B cell (primary cell): ENCODE measurements around the gene MMP11. TPM values are rescaled to one million over a fixed set of nuclear protein-coding genes. Genes with fewer than 3 reads are reported as not detected.

Experiments used
- ATAC-seq: fragments of 200-7000 bp; cut with Tn5 transposase; one replicate; pipeline ENCODE4 v1.10.0; 2021; ENCODE audit warnings: low read depth, mild to moderate bottlenecking, moderate number of reproducible peaks, moderate library complexity
- CTCF ChIA-PET: fragments of 350-600 bp; sonication (Branson Sonifier 250); formaldehyde crosslinking; loops from one replicate; lab custom pipeline; 2021; ENCODE audit warnings: antibody characterized with exemption, inconsistent platforms; lab: Charles Lee
- POLR2A ChIA-PET: fragments of 350-600 bp; sonication (Branson Sonifier 250); formaldehyde crosslinking; loops from one replicate; lab custom pipeline; 2021; ENCODE audit warnings: antibody characterized with exemption; lab: Charles Lee
- DNase-seq: peaks from one replicate; pipeline ENCODE4 v3.0.0; 2013
- H2AFZ ChIP-seq: 2 replicates; pipeline ENCODE4 v1.6.1; 2012; ENCODE audit warnings: mild to moderate bottlenecking, low read depth, low read length; ENCODE audit not compliant: insufficient read depth, poor library complexity, severe bottlenecking
- H3K27ac ChIP-seq, 2 donors: 1 replicate in 1 of 2; 2 replicates in 1 of 2; pipeline ENCODE4 v1.5.1; 2012 to 2013; ENCODE audit warnings: low read length in 2 of 2, mild to moderate bottlenecking in 2 of 2, moderate library complexity in 1 of 2
- H3K27me3 ChIP-seq, 4 experiments: fragments of 200-600 bp in 1 of 4; sonication (generic) in 1 of 4; replicated peaks in 1 of 4; 1 replicate in 2 of 4; 2 replicates in 2 of 4; pipeline versions ENCODE4 v1.6.1 to v1.7.0; 2013 to 2016; ENCODE audit warnings: low read length in 3 of 4, mild to moderate bottlenecking in 2 of 4, mixed read lengths in 1 of 4, moderate library complexity in 1 of 4; ENCODE audit not compliant: insufficient read depth in 4 of 4, control insufficient read depth in 3 of 4; ENCODE audit errors: control extremely low read depth in 1 of 4
- H3K36me3 ChIP-seq, 2 experiments: replicated peaks in 1 of 2; 1 replicate in 1 of 2; 2 replicates in 1 of 2; pipeline versions ENCODE4 v1.6.1 to v1.7.1; 2013; ENCODE audit warnings: low read length in 1 of 2; ENCODE audit not compliant: insufficient read depth in 2 of 2, control insufficient read depth in 1 of 2; ENCODE audit errors: control extremely low read depth in 1 of 2, extremely low read depth in 1 of 2
- H3K4me1 ChIP-seq, 2 donors: fragments of 200-600 bp in 1 of 2; sonication (generic) in 1 of 2; 1 replicate in 1 of 2; 2 replicates in 1 of 2; pipeline versions ENCODE4 v1.5.1 to v1.6.1; 2013 to 2017; ENCODE audit warnings: low read length in 2 of 2; ENCODE audit not compliant: control insufficient read depth in 2 of 2, insufficient read depth in 2 of 2
- H3K4me2 ChIP-seq: replicated peaks from 2 replicates; pipeline ENCODE3; 2012; ENCODE audit warnings: mild to moderate bottlenecking, low read depth, low read length; ENCODE audit not compliant: poor library complexity, severe bottlenecking
- H3K4me3 ChIP-seq, 5 experiments: fragments of 200-600 bp in 1 of 5; sonication (generic) in 1 of 5; 1 replicate in 3 of 5; 2 replicates in 2 of 5; pipeline versions ENCODE4 v1.5.1 to v1.7.0; 2011 to 2016; ENCODE audit warnings: low read length in 4 of 5, mild to moderate bottlenecking in 4 of 5, low read depth in 2 of 5, control low read depth in 1 of 5, moderate library complexity in 1 of 5; ENCODE audit not compliant: insufficient read depth in 1 of 5; ENCODE audit errors: control extremely low read depth in 1 of 5, extremely low read depth in 1 of 5
- H3K79me2 ChIP-seq: fragments of 200-600 bp; sonication (generic); one replicate; pipeline ENCODE4 v1.6.0; 2016; ENCODE audit warnings: low read length; ENCODE audit not compliant: control insufficient read depth, insufficient read depth
- H3K9ac ChIP-seq: fragments of 200-600 bp; sonication (generic); 2 replicates; pipeline ENCODE4 v1.6.1; 2017; ENCODE audit warnings: mild to moderate bottlenecking, low read length, moderate library complexity
- H3K9me3 ChIP-seq, 3 donors: one replicate each; pipeline versions ENCODE4 v1.6.1 to v1.7.1; 2013; ENCODE audit warnings: low read length in 2 of 3; ENCODE audit not compliant: control insufficient read depth in 2 of 3, insufficient read depth in 1 of 3; ENCODE audit errors: control extremely low read depth in 1 of 3
- H4K20me1 ChIP-seq: 2 replicates; pipeline ENCODE4 v1.6.0; 2012; ENCODE audit warnings: mild to moderate bottlenecking, low read length; ENCODE audit not compliant: insufficient read depth, control insufficient read depth, poor library complexity, severe bottlenecking
- H3K27ac Mint-ChIP-seq: one replicate; pipeline ENCODE4 v1.8.0; 2021; ENCODE audit warnings: mixed read lengths
- H3K27me3 Mint-ChIP-seq: one replicate; pipeline ENCODE4 v1.8.0; 2021; ENCODE audit warnings: mixed read lengths
- H3K4me1 Mint-ChIP-seq: one replicate; pipeline ENCODE4 v1.8.0; 2021; ENCODE audit warnings: mixed read lengths
- H3K4me3 Mint-ChIP-seq: one replicate; pipeline ENCODE4 v1.8.0; 2021; ENCODE audit warnings: mixed read lengths
- H3K9me3 Mint-ChIP-seq: one replicate; pipeline ENCODE4 v1.8.0; 2022; ENCODE audit warnings: mixed read lengths; ENCODE audit not compliant: insufficient read depth
- CTCF ChIP-seq: fragments of 200-600 bp; IDR thresholded peaks from one replicate; pipeline ENCODE4 v1.8.0; 2022; ENCODE audit warnings: antibody characterized with exemption, mild to moderate bottlenecking
- EZH2 ChIP-seq: IDR thresholded peaks from 2 replicates; pipeline ENCODE4 v1.6.1; 2012; ENCODE audit warnings: borderline replicate concordance, low read depth, mild to moderate bottlenecking, moderate library complexity, low read length; ENCODE audit not compliant: insufficient read depth, poor library complexity, severe bottlenecking
- WGBS: methylation state at CpG from one replicate; pipeline ENCODE4 v1.1.5; 2013; ENCODE audit warnings: missing lambda C conversion rate; ENCODE audit not compliant: insufficient coverage; 5-methylcytosine and 5-hydroxymethylcytosine counted together
- intact Hi-C: fragments of 100-400 bp; cut with micrococcal nuclease; formaldehyde crosslinking; loops from one replicate; pipeline ENCODE4 v1.10.0; 2022
- polyA plus RNA-seq: library from polyadenylated mRNA; depleted of rRNA; stranded (reverse); fragments of >200 nt; gene quantifications from 2 replicates; pipeline ENCODE4 v1.2.3, GENCODE V29; 2012
- total RNA-seq, 2 donors: library from RNA; stranded (reverse); fragments of 120-200 nt in 1 of 2; gene quantifications; 1 replicate in 1 of 2; 2 replicates in 1 of 2; pipeline versions ENCODE4 v1.2.3 to v1.2.4, GENCODE V29; 2013 to 2022

The MMP11 gene
- total and polyA plus RNA-seq, 2 donors (not counting 1 experiment from before 2014, with no cell fraction given), result 11.6 to 19.0 TPM

- Mint-ChIP-seq H3K27ac (peak within 1 kb of the TSS; percentile 90), H3K4me1 (peaks cover 66% of the 10 kb centered on the region), H3K9me3 (no peaks in the 10 kb centered on the region), H3K27me3 (no peaks in the 10 kb centered on the region), H3K4me3 (peak within 1 kb of the TSS; percentile 89)
- peak; percentile 65 for ATAC-seq
- Histone ChIP-seq H4K20me1 (peaks cover 14% of the 10 kb centered on the region), H3K79me2 (peaks cover 29% of the 10 kb centered on the region), H3K9me3 (no peaks in the 10 kb centered on the region), H3K27ac (peak within 1 kb of the TSS; percentile 80 to 89), H3K36me3 (no peaks in the 10 kb centered on the region), H2AFZ (peak within 1 kb of the TSS; percentile 84), H3K4me3 (peak within 1 kb of the TSS; percentile 46 to 87 (median 81)), H3K9ac (peak within 1 kb of the TSS; percentile 74), H3K27me3 (no peaks in the 10 kb centered on the region), H3K4me2 (peak within 1 kb of the TSS; percentile 98), H3K4me1 (peaks cover 61 to 89% of the 10 kb centered on the region in 2 donors)
- intact Hi-C loops, result loop anchor here (1.0 to 5.0 kb wide), 5 partner anchors 16 to 226 kb away; partner anchors contain the start of gene DERL3
- ChIA-PET POLR2A (interaction anchor here (1.0 to 14.3 kb wide), 5 partner anchors 8 to 90 kb away, joined by 4 to 174 read pairs (median 7); partner anchors contain the start of genes SLC2A11, VPREB3 and ZNF70), CTCF (interaction anchor here (0.9 to 12.8 kb wide), 7 partner anchors 14 to 140 kb away, joined by 3 to 188 read pairs (median 8); partner anchors contain the start of genes SLC2A11, VPREB3 and ZNF70)
- TF ChIP-seq CTCF, result peak; percentile 73
- no peak for TF ChIP-seq EZH2
- peak; percentile 85 for DNase-seq
- 1% methylated on average over 59 of the region's 63 CpGs for WGBS
Measured at GRCh38 chr22:23767673-23768548, 4.7 kb upstream of the MMP11 start, which contains the start of gene CHCHD10. Gene CHCHD10, minus strand, starts transcription at chr22:23767972. Its CDS starts 98 bp downstream, at chr22:23767874.
